ENCODE measurements around the gene CBX6.

CBX6 gene

DNA sequence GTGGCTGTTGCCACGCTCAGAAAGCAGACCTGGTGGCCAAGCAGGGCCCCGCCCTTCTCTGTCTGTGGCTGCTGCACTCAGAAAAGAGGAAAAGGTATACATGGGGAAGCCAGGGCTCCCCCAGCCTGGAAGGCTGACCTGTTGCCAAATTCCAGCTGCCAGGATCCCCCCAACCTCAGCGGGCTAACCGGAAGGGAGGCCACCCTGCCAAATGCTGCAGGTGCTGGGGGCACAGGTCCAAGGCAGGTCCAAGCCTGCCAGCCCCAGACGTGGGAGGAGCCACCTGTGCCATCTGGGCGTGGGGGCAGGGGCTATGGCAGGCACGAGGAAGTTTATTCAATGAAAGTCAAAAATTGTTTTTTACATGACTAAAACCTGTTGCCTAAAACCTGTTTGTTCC, 30.8 kb downstream of the CBX6 start:
- in situ Hi-C loops (cut with HindIII; ENCODE audit: low sequenced_read_pairs): no loop called here

DNA sequence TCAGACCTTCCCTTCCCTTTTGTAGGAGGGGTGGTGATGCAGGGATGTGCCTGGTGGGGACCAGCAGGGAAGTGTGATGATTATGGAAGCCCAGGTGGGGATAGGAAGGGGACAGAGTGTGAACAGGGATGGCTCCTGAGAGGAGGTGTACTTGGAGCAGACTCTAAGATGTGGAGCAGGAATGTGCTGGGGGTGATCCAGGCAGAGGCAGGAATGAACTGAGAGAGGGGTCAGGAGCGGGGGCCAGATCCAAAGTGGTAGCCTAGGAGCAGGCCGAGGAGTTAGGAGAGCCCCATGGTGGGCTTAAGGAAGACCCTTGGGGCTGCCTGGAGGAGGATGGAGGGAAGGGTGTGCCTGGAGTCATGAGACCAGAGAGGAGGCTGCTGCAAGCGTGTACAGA, 31.9 kb downstream of the CBX6 start:
- in situ Hi-C loops (cut with HindIII; ENCODE audit: low sequenced_read_pairs): no loop called here

- in situ Hi-C loops (cut with HindIII; ENCODE audit: low sequenced_read_pairs): no loop called here
These were observed 32.3 kb downstream of the CBX6 start for GRCh38 chr22:38839686-38840085.

DNA sequence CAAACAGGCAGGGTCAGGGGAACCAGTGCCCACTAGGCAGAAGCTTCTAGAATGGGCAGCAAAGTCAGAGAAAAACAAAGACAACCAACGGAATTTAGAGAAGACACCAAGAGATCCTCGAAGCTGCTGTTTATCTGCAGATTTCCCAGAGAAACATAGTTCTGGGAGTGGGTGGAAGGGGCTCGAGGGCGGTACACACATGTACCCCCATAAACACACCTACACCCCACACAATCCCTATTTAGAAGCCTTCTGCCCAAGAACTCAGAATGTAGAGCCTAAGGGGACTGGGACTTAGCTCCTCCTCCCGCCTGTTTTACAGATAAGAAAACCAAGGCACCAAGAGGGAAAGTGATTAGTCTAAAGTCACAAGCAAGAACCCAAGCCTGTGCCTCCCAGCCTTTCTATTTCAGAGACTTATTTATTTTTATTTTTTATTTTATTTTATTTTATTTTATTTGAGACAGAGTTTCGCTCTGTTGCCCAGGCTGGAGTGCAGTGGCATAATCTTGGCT, 34.5 kb downstream of the CBX6 start:
- in situ Hi-C loops (cut with HindIII; ENCODE audit: low sequenced_read_pairs): no loop called here

- in situ Hi-C loops (cut with HindIII; ENCODE audit: low sequenced_read_pairs): no loop called here
These were observed 36.1 kb downstream of the CBX6 start for GRCh38 chr22:38835888-38836301.

GRCh38 chr22:38834991-38835390, 37.0 kb downstream of the CBX6 start:
- in situ Hi-C loops (cut with HindIII; ENCODE audit: low sequenced_read_pairs): no loop called here

- in situ Hi-C loops (cut with HindIII; ENCODE audit: low sequenced_read_pairs): no loop called here
These were observed 37.6 kb downstream of the CBX6 start for GRCh38 chr22:38834215-38834953.

DNA sequence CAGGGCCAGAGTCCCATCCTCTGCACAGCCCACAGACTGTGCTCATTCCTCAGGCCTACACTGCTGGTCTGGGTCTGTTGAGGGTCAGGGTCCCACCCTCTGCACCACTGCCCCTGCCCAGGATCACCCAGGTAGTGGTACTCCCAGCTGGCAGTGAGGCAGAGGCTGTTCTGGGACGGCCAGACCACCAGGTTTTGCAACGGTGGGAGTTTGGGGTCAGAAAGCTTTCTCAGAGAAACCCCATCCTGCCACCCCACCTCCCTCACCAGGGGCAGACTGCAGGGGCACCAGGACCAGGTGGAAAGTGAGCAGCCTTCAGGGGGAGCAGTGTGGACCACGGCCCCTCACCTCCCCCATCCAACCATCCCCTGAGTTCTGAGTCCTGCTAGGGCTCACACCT, 39.0 kb downstream of the CBX6 start:
- in situ Hi-C loops (cut with HindIII; ENCODE audit: low sequenced_read_pairs): no loop called here

- in situ Hi-C loops (cut with HindIII; ENCODE audit: low sequenced_read_pairs): no loop called here
These were observed 39.7 kb downstream of the CBX6 start for GRCh38 chr22:38832005-38832978.

DNA sequence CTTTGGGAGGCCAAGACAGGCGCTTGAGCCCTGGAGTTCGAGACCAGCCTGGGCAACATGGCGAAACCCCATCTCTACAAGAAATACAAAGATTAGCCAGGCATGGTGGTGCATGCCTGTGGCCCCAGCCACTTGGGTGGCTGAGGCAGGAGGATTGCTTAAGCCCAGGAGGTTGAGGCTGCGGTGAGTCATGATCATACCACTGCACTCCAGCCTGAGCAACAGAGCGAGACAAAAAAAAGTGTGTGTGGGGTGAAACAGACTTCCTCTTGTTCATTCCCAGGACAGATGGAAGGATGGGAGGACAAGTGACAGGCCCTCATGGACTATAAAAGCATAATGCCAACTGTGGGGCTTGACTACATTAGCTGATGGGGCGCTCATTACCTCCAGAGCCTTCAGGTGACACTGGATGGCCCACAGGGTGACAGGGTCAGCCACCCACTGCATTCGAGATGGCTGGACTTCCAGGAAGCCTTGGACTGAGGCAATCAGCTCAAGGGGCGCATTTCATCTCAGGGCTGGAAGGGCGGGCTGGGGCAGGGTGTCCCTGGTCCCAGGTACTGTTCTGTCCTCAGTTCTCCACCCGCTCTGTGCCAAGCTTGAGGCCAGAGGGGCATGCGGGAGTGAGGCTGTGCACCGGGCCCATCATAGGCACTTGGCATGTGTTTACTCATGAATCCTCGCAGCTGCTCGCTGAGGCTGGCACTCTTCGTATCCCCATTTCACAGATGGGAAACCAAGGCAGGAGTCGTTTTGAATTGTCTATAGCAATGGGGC, 40.7 kb downstream of the CBX6 start:
- in situ Hi-C loops (cut with HindIII; ENCODE audit: low sequenced_read_pairs): no loop called here

GRCh38 chr22:38830845-38831108, 41.2 kb downstream of the CBX6 start:
- in situ Hi-C loops (cut with HindIII; ENCODE audit: low sequenced_read_pairs): no loop called here

- in situ Hi-C loops (cut with HindIII; ENCODE audit: low sequenced_read_pairs): no loop called here
These were observed 41.8 kb downstream of the CBX6 start for GRCh38 chr22:38830026-38830844.

GRCh38 chr22:38829485-38829884, 42.5 kb downstream of the CBX6 start:
- in situ Hi-C loops (cut with HindIII; ENCODE audit: low sequenced_read_pairs): no loop called here

GRCh38 chr22:38828616-38829205, 43.3 kb downstream of the CBX6 start:
- in situ Hi-C loops (cut with HindIII; ENCODE audit: low sequenced_read_pairs): no loop called here

DNA sequence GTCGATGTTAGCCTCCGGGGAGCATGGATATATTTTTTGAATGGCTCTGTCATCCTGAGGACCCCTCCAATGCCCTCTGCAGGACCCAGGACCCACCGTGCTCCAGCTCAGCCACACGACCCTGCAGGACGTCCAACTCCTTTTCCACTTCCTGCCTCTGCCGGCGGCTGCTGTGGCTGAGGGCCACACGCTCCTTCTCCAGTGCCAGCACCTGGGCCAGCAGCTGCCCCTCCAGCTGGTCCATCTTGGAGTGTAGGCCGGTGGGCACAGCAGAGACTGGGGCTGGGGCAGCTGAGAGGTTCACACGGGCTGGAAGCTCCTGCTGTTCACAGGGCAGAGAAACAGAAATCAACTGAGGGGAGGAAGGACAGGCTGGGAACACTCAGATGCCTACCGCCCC, 43.8 kb downstream of the CBX6 start:
- in situ Hi-C loops (cut with HindIII; ENCODE audit: low sequenced_read_pairs): no loop called here

DNA sequence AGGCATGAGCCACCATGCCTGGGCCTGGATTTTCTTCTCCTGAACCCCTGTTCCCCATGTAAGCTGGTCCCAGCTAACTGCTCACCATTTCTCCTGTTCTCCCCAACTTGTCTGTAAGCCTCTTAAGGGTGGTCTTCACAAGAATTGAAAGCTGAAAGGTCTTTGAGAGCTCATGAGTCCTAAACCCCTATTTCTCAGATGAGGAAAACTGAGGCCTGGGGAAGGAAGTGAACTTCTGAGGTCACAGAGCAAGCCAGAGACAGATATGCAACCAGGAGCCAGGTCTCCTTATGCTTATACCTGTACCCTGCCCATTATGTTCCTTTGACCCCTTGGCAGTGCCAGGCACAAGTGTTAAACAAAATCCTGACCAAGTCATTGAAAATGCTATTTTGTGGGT, 44.5 kb downstream of the CBX6 start:
- in situ Hi-C loops (cut with HindIII; ENCODE audit: low sequenced_read_pairs): no loop called here

DNA sequence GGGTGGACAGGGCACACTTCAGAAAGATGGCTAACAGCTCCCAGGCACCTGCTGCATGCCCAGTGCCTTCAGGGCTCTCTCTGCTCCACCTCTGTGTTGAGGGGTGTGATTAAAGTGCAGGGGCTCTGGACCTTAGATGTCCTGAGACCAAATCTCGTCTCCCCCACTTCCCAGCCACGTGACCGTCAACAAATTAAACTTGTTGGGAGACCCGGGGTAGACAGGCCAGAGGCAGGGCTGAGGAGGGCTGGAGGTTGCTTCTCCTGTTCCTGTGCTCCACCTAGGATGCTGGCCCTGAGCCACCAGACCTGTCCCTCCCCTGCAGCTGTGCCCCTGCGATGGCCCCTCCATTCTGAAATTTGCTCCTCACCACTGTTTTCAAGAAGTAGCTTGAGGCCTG, 45.2 kb downstream of the CBX6 start:
- in situ Hi-C loops (cut with HindIII; ENCODE audit: low sequenced_read_pairs): no loop called here

- in situ Hi-C loops (cut with HindIII; ENCODE audit: low sequenced_read_pairs): no loop called here
These were observed 45.6 kb downstream of the CBX6 start for GRCh38 chr22:38826386-38826785.

DNA sequence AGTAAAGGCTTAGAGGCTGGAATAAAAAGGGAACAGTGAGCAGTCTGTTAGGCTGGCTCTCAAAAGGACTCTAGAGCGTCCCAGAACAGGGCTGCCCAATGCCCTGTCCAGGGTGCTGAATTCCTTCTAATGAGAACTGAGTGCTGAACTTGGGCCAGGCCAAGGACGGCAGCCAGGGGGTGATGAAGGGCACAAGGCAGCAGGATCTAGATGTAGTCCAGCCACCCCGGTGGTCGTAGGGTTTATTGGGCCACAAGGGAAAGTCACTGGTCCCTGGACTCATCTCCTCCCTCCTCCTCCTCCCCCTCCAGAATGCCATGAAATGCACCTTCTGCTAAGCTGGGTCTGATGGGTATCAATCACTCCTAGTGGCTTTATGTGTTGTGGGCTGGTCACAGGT, 47.4 kb downstream of the CBX6 start:
- in situ Hi-C loops (cut with HindIII; ENCODE audit: low sequenced_read_pairs): no loop called here

DNA sequence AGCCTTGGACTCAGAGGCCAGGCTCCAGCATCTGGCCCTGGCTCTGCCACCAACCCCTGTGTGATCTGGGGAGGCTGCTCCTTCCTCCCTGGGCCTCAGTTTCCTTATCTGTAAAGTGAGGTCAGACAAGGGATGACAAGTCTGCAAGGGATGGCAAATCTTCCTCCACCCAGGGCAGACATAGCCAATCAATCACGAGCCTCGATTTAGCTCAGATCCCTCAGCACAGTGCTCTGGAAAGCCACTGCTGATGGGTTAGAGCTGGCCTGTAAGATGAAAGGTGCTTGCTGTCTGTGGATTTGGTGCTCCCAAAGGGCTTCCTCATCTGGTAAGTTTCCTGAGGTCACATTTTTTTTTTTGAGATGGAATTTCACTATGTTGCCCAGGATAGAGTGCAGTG, 48.4 kb downstream of the CBX6 start:
- in situ Hi-C loops (cut with HindIII; ENCODE audit: low sequenced_read_pairs): no loop called here
